ENCODE results near the gene CASK. TPM values are rescaled to one million over a fixed set of nuclear protein-coding genes. Genes with fewer than 3 reads are reported as not detected.
A peak's percentile ranks its signal among the peaks of the same experiment; 100 is the strongest.

CASK gene
- total RNA-seq, 4 donors from 2014 or later: 33.1 to 41.6 (median 36.4) TPM

GRCh38 chrX:41761169-41761568 lies 162.2 kb downstream of the CASK start:
- 79 to 85% methylated on average over 3 of the region's 3 CpGs for WGBS, 2 donors
- Histone ChIP-seq H3K36me3 (no peaks in the 10 kb centered on the region), H3K9me3 (no peaks in the 10 kb centered on the region), H3K27ac (no peak overlapping the region), H3K27me3 (no peaks in the 10 kb centered on the region), H3K4me3 (replicated peaks in 1 of 3) (no peak overlapping the region), H3K4me1 (no peaks in the 10 kb centered on the region)
- no peak for DNase-seq
- intact Hi-C loops (cut with DNase I): no loop called here
- no peak for TF ChIP-seq POLR2A (IDR thresholded peaks at IDR 0.05)
- no peak for TF ChIP-seq CTCF (IDR thresholded peaks at IDR 0.05)

GRCh38 chrX:41759817-41760216 lies 163.5 kb downstream of the CASK start:
- WGBS, 2 donors: 60 to 70% methylated on average over 3 of the region's 3 CpGs
- Histone ChIP-seq H3K27me3 (no peaks in the 10 kb centered on the region), H3K36me3 (no peaks in the 10 kb centered on the region), H3K9me3 (no peaks in the 10 kb centered on the region), H3K4me1 (no peaks in the 10 kb centered on the region), H3K4me3 (replicated peaks in 1 of 3) (no peak overlapping the region), H3K27ac (no peak overlapping the region)
- DNase-seq: no peak
- intact Hi-C loops (cut with DNase I): no loop called here
- no peak for TF ChIP-seq POLR2A (IDR thresholded peaks at IDR 0.05)
- TF ChIP-seq CTCF (IDR thresholded peaks at IDR 0.05): peak in 3 of 6 experiments; percentile 54 to 58 (median 54)

- Histone ChIP-seq H3K4me3 (replicated peaks in 1 of 3) (no peak overlapping the region), H3K27me3 (no peaks in the 10 kb centered on the region), H3K9me3 (no peaks in the 10 kb centered on the region), H3K4me1 (no peaks in the 10 kb centered on the region), H3K27ac (no peak overlapping the region), H3K36me3 (no peaks in the 10 kb centered on the region)
- TF ChIP-seq CTCF (IDR thresholded peaks at IDR 0.05): no peak
- TF ChIP-seq POLR2A (IDR thresholded peaks at IDR 0.05): no peak
- WGBS, 2 donors: 90 to 95% methylated on average over 2 of the region's 2 CpGs
- no peak for DNase-seq
- intact Hi-C loops (cut with DNase I): no loop called here
Observed at GRCh38 chrX:41758401-41758800, 165.0 kb downstream of the CASK start.

GRCh38 chrX:41750716-41751115 lies 172.6 kb downstream of the CASK start:
- no peak for DNase-seq
- H3K27ac ChIP-seq: no peak overlapping the region
- TF ChIP-seq POLR2A (IDR thresholded peaks at IDR 0.05) (no peak), CTCF (IDR thresholded peaks at IDR 0.05) (no peak)
- no peaks in the 10 kb centered on the region for H3K36me3 ChIP-seq
- no peaks in the 10 kb centered on the region for H3K27me3 ChIP-seq
- no peaks in the 10 kb centered on the region for H3K9me3 ChIP-seq
- no peak overlapping the region for H3K4me3 ChIP-seq (replicated peaks in 1 of 3)
- no peaks in the 10 kb centered on the region for H3K4me1 ChIP-seq
- intact Hi-C loops (cut with DNase I): no loop called here
- WGBS, 2 donors: 95 to 96% methylated on average over 3 of the region's 3 CpGs

GRCh38 chrX:41739871-41740270 lies 183.5 kb downstream of the CASK start:
- no peak overlapping the region for H3K4me3 ChIP-seq (replicated peaks in 1 of 3)
- DNase-seq: no peak
- H3K27ac ChIP-seq: no peak overlapping the region
- intact Hi-C loops (cut with DNase I): no loop called here
- H3K4me1 ChIP-seq: no peaks in the 10 kb centered on the region
- no peaks in the 10 kb centered on the region for H3K27me3 ChIP-seq
- TF ChIP-seq POLR2A (IDR thresholded peaks at IDR 0.05) (no peak), CTCF (IDR thresholded peaks at IDR 0.05) (no peak)
- H3K36me3 ChIP-seq: no peaks in the 10 kb centered on the region
- no peaks in the 10 kb centered on the region for H3K9me3 ChIP-seq
- 75 to 86% methylated on average over 1 of the region's 1 CpG for WGBS, 2 donors

Measured in thyroid gland (tissue), 4 donors.